K562 (cell line): Measurements from ENCODE around the gene SPRN. TPM values are rescaled to one million over a fixed set of nuclear protein-coding genes. Genes with fewer than 3 reads are reported as not detected.

ENCODE experiments used
- ATAC-seq: fragments of 200-7000 bp; cut with Tn5 transposase; 3 replicates; pipeline ENCODE4 v1.9.1; 2020; ENCODE audit warnings: moderate library complexity
- BruUV-seq: library from RNA; stranded (reverse); fragments of 400-500 nt; replicated peaks from 2 replicates; lab custom pipeline; 2021; lab: Mats Ljungman, UMichigan
- CTCF ChIA-PET: fragments of 300-600 bp; formaldehyde crosslinking; extraction: SDS; loops from one replicate; lab custom pipeline; 2021; ENCODE audit warnings: low intra/inter-chr PET ratio; lab: Yijun Ruan, JAX
- POLR2A ChIA-PET: fragments of 300-600, 350-650 bp; sonication (Branson Sonifier 250); formaldehyde crosslinking; extraction: SDS; loops from one replicate; lab custom pipeline; 2021; ENCODE audit warnings: antibody characterized with exemption, inconsistent platforms; lab: Yijun Ruan, JAX
- DNase-seq, 4 experiments: peaks; one replicate each; pipeline versions ENCODE4 v3.0.0 to v3.0.0-alpha.2; 2011 to 2018; ENCODE audit warnings: low spot score in 3 of 4, mixed read lengths in 3 of 4; ENCODE audit errors: extremely low read depth in 1 of 4
- FAIRE-seq: peaks from 2 replicates; lab custom pipeline; 2011; peaks lifted over from hg19 to GRCh38; lab: Jason Lieb, UNC
- H2AFZ ChIP-seq: 2 replicates; pipeline ENCODE4 v1.6.0; 2011; ENCODE audit warnings: low read depth, low read length, control low read depth, inconsistent platforms
- H3K27ac ChIP-seq: fragments of 200-600 bp; 3 replicates; pipeline ENCODE4 v1.8.0; 2011; ENCODE audit warnings: low read depth, mild to moderate bottlenecking, control low read depth, inconsistent platforms, low read length, moderate library complexity, mixed read lengths; ENCODE audit errors: extremely low read depth
- H3K27me3 ChIP-seq, 2 experiments: fragments of 300-600 bp in 1 of 2; 2 replicates in 1 of 2; 3 replicates in 1 of 2; pipeline versions ENCODE4 v1.6.0 to v1.8.0; 2011; ENCODE audit warnings: inconsistent platforms in 2 of 2, low read length in 2 of 2, mild to moderate bottlenecking in 1 of 2, mixed read lengths in 1 of 2, moderate library complexity in 1 of 2; ENCODE audit not compliant: control insufficient read depth in 2 of 2, insufficient read depth in 2 of 2
- H3K36me3 ChIP-seq: fragments of 300-600 bp; 3 replicates; pipeline ENCODE4 v1.8.0; 2011; ENCODE audit warnings: mild to moderate bottlenecking, low read length, inconsistent platforms; ENCODE audit not compliant: control insufficient read depth, insufficient read depth
- H3K4me1 ChIP-seq, 2 experiments: fragments of 200-600 bp in 1 of 2; replicated peaks in 1 of 2; 2 replicates in 1 of 2; 3 replicates in 1 of 2; pipeline versions ENCODE4 v1.5.1 to v1.8.0; 2011; ENCODE audit warnings: inconsistent platforms in 2 of 2, low read length in 2 of 2, mild to moderate bottlenecking in 1 of 2, mixed read lengths in 1 of 2, moderate library complexity in 1 of 2; ENCODE audit not compliant: control insufficient read depth in 2 of 2, insufficient read depth in 2 of 2
- H3K4me2 ChIP-seq: 2 replicates; pipeline ENCODE4 v1.6.1; 2011; ENCODE audit warnings: low read length, control low read depth, inconsistent platforms, mixed read lengths; ENCODE audit not compliant: insufficient read depth
- H3K4me3 ChIP-seq: fragments of 200-600 bp; sonication (generic), shearing (Covaris generic); 2 replicates; pipeline ENCODE4 v1.5.1; 2016; ENCODE audit warnings: control low read depth, inconsistent platforms
- H3K79me2 ChIP-seq: fragments of 200-600 bp; 3 replicates; pipeline ENCODE4 v1.8.0; 2011; ENCODE audit warnings: low read length, inconsistent platforms; ENCODE audit not compliant: control insufficient read depth, insufficient read depth
- H3K9ac ChIP-seq, 2 experiments: 2 replicates each; pipeline versions ENCODE4 v1.6.0 to v1.6.1; 2011; ENCODE audit warnings: low read depth in 2 of 2, low read length in 2 of 2, control low read depth in 1 of 2, inconsistent platforms in 1 of 2, mild to moderate bottlenecking in 1 of 2, mixed read lengths in 1 of 2; ENCODE audit not compliant: insufficient read depth in 1 of 2
- H3K9me1 ChIP-seq: one replicate; pipeline ENCODE4 v1.6.0; 2011; ENCODE audit warnings: inconsistent platforms, mild to moderate bottlenecking, low read length, moderate library complexity; ENCODE audit not compliant: control insufficient read depth, insufficient read depth
- H3K9me3 ChIP-seq: replicated peaks from 2 replicates; pipeline ENCODE4 v1.5.1; 2011; ENCODE audit warnings: low read depth, low read length, inconsistent platforms; ENCODE audit not compliant: control insufficient read depth, insufficient read depth
- H4K20me1 ChIP-seq: replicated peaks from 2 replicates; pipeline ENCODE4 v1.6.1; 2011; ENCODE audit warnings: low read length, inconsistent platforms, mixed read lengths; ENCODE audit not compliant: control insufficient read depth, insufficient read depth
- CREM ChIP-seq: IDR thresholded peaks from 2 replicates; pipeline ENCODE4 v1.6.1; 2014; ENCODE audit warnings: antibody characterized with exemption, low read depth
- PCBP2 ChIP-seq: fragments of 200-400 bp; formaldehyde crosslinking; IDR thresholded peaks from 2 replicates; pipeline ENCODE4 v1.6.1; 2018; ENCODE audit warnings: low read length, low read depth, mild to moderate bottlenecking, moderate library complexity; ENCODE audit not compliant: poor library complexity, severe bottlenecking
- SMARCC2 ChIP-seq: fragments of 450-650 bp; IDR thresholded peaks from 2 replicates; pipeline ENCODE4 v1.6.1; 2017; ENCODE audit warnings: antibody characterized with exemption, moderate library complexity, mild to moderate bottlenecking, low read depth
- TFAM ChIP-seq: fragments of 250-450 bp; sonication (Bioruptor Pico); conservative IDR thresholded peaks from 2 replicates; pipeline ENCODE4 v1.5.0; 2021; ENCODE audit warnings: mild to moderate bottlenecking, moderate library complexity
- TGIF2 ChIP-seq: sonication (generic); formaldehyde crosslinking; IDR thresholded peaks from 2 replicates; pipeline ENCODE4 v1.8.1; 2022; ENCODE audit warnings: mild to moderate bottlenecking, missing genetic modification reagents, moderate library complexity
- ZBTB43 ChIP-seq: sonication (generic); formaldehyde crosslinking; IDR thresholded peaks from 2 replicates; pipeline ENCODE4 v1.8.0; 2023; ENCODE audit warnings: mild to moderate bottlenecking, missing genetic modification reagents
- ZNF583 ChIP-seq: fragments of 250-450 bp; sonication (Bioruptor Pico); IDR thresholded peaks from 2 replicates; pipeline ENCODE4 v1.4.0; 2020
- WGBS: fragments of 100-300 bp; shearing (Covaris generic); methylation state at CpG from one replicate; pipeline ENCODE4 v1.1.6; 2016; ENCODE audit warnings: low coverage, mixed read lengths; ENCODE audit not compliant: insufficient coverage; ENCODE audit errors: missing lambda C conversion rate; 5-methylcytosine and 5-hydroxymethylcytosine counted together
- in situ Hi-C: fragments of 300-500 bp; cut with MboI; formaldehyde crosslinking; loops from 4 replicates; pipeline ENCODE4 v1.15.0; 2018; ENCODE audit warnings: inconsistent platforms, mixed read lengths
- intact Hi-C: fragments of 100-400 bp; cut with micrococcal nuclease; formaldehyde crosslinking; loops from 2 replicates; pipeline ENCODE4 v1.14.2; 2022
- polyA plus RNA-seq, 8 experiments: library from polyadenylated mRNA; depleted of rRNA in 4 of 8; stranded (reverse) in 5 of 8; unstranded in 3 of 8; fragments of >200 nt; fragmentation: Nextera tagmentation in 2 of 8; fragmentation: Illumina TruSeq in 1 of 8; extraction: Ambion mirVana in 2 of 8; extraction: Trizol in 1 of 8; gene quantifications; 2 replicates each; pipeline versions ENCODE4 v1.2.1 to v1.2.3, GENCODE V29; 2011 to 2014; ENCODE audit warnings: inconsistent platforms in 1 of 8, missing spikeins in 1 of 8
- total RNA-seq, 7 experiments: library from RNA; depleted of rRNA in 6 of 7; stranded (reverse); fragments of >200 nt in 6 of 7; fragmentation: Illumina TruSeq in 2 of 7; extraction: Trizol in 2 of 7; gene quantifications; 2 replicates each; pipeline versions ENCODE4 v1.2.1 to v1.2.3, GENCODE V29; 2011 to 2021; ENCODE audit warnings: low replicate concordance in 1 of 7

Gene SPRN
- total and polyA plus RNA-seq, 9 of the 15 experiments (the other 6 are each of a cell fraction or from before 2014, with no cell fraction given), result 0.04 TPM; not detected in 8

- DNase-seq, result no peak
- peaks cover 7 to 45% of the 10 kb centered on the region in 2 experiments; a peak in 3 of 5 replicates for H3K4me1 ChIP-seq
- H3K4me3 ChIP-seq, result no peak overlapping the region
- no peaks in the 10 kb centered on the region for H3K27me3 ChIP-seq
- no peaks in the 10 kb centered on the region for H4K20me1 ChIP-seq
- no peak overlapping the region; the same call in 1 of the 2 replicates for H3K4me2 ChIP-seq
- POLR2A ChIA-PET, result interaction anchor here (1.1 kb wide), 1 partner anchor 14 kb away, joined by 3 read pairs; no protein-coding TSS in a partner anchor
- H3K79me2 ChIP-seq, result peaks cover 9% of the 10 kb centered on the region
- peaks cover 8% of the 10 kb centered on the region; the same call in 1 of the 3 replicates for H3K36me3 ChIP-seq
- no TSS peak for BruUV-seq
- H3K9ac ChIP-seq, result no peak overlapping the region
- FAIRE-seq, result no peak
- 33% methylated on average over 11 of the region's 12 CpGs for WGBS
- no peaks in the 10 kb centered on the region for H3K9me1 ChIP-seq
- intact Hi-C loops (no loop called here), in situ Hi-C loops (no loop called here)
- H3K27ac ChIP-seq, result no peak overlapping the region
- peak overlapping the region; percentile 48 for H2AFZ ChIP-seq
- ATAC-seq, result no peak
- H3K9me3 ChIP-seq, result no peaks in the 10 kb centered on the region
- CTCF ChIA-PET, result no interaction called here
- TF ChIP-seq TGIF2 (CRISPR knock-in tag) (no peak), ZBTB43 (no peak), TFAM (no peak), ZNF583 (CRISPR knock-in tag) (no peak), CREM (0 out of 2 replicates have a peak, but pooled peaks have one; percentile 30), SMARCC2 (no peak), PCBP2 (no peak)
- TF ChIP-seq, all 486 proteins: peak for 1
These were observed 48.9 kb downstream of the SPRN start for GRCh38 chr10:133375357-133376115.
